ENCODE results near the gene PPP6R3. TPM values are rescaled to one million over a fixed set of nuclear protein-coding genes. Genes with fewer than 3 reads are reported as not detected.

PPP6R3 gene
- polyA plus RNA-seq, 1 experiment: 58.5 TPM

- Histone ChIP-seq H3K9me3 (ENCODE audit: control insufficient read depth, insufficient read depth, low read length) (no peaks in the 10 kb centered on the region), H3K27me3 (ENCODE audit: control insufficient read depth, insufficient read depth, low read length) (no peaks in the 10 kb centered on the region), H3K4me3 (ENCODE audit: low read depth, low read length) (no peak overlapping the region), H3K27ac (ENCODE audit: low read depth, low read length) (no peak overlapping the region)
- no peak for DNase-seq (ENCODE audit: low read depth, low spot score)
- ChIA-PET POLR2A (interaction anchor here (0.6 kb wide), 1 partner anchor 40 kb away, joined by 3 read pairs; no protein-coding TSS in a partner anchor), CTCF (no interaction called here)
- no peak for TF ChIP-seq CTCF (IDR thresholded peaks at IDR 0.05; ENCODE audit: low read depth, low read length)
Observed at GRCh38 chr11:68495872-68496271, 35.3 kb downstream of the PPP6R3 start.

DNA sequence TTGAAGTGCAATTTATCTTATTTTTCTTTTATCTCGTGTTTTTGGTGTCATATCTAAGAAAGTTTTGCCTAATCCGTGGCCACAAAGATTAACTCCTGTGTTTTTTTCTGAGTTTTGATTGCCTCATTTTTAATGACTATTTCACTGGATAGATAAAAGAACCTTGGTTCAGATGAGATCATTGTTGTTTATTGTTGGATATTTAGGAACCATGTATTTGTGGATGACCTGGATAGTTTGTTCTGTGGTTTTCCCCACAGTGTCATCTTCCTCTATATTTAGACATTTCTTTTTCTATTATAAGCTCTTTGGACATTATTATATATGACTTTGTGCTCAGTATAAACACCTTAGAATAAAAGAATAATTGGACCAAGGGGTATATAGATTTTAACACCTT, 37.2 kb downstream of the PPP6R3 start:
- DNase-seq (ENCODE audit: low read depth, low spot score): no peak
- no peak overlapping the region for H3K27ac ChIP-seq (ENCODE audit: low read depth, low read length)
- POLR2A ChIA-PET: no interaction called here
- CTCF ChIA-PET: no interaction called here
- no peak overlapping the region for H3K4me3 ChIP-seq (ENCODE audit: low read depth, low read length)
- H3K27me3 ChIP-seq (ENCODE audit: control insufficient read depth, insufficient read depth, low read length): no peaks in the 10 kb centered on the region
- no peak for TF ChIP-seq CTCF (IDR thresholded peaks at IDR 0.05; ENCODE audit: low read depth, low read length)
- no peaks in the 10 kb centered on the region for H3K9me3 ChIP-seq (ENCODE audit: control insufficient read depth, insufficient read depth, low read length)

GRCh38 chr11:68498321-68498720, 37.8 kb downstream of the PPP6R3 start:
- Histone ChIP-seq H3K27ac (ENCODE audit: low read depth, low read length) (no peak overlapping the region), H3K27me3 (ENCODE audit: control insufficient read depth, insufficient read depth, low read length) (no peaks in the 10 kb centered on the region), H3K9me3 (ENCODE audit: control insufficient read depth, insufficient read depth, low read length) (no peaks in the 10 kb centered on the region), H3K4me3 (ENCODE audit: low read depth, low read length) (no peak overlapping the region)
- POLR2A ChIA-PET: interaction anchor here (1.1 kb wide), 1 partner anchor 38 kb away, joined by 3 read pairs; the partner anchor contains the start of gene PPP6R3
- TF ChIP-seq CTCF (IDR thresholded peaks at IDR 0.05; ENCODE audit: low read depth, low read length): no peak
- CTCF ChIA-PET: no interaction called here
- no peak for DNase-seq (ENCODE audit: low read depth, low spot score)

- POLR2A ChIA-PET: interaction anchor here (1.1 kb wide), 1 partner anchor 39 kb away, joined by 3 read pairs; the partner anchor contains the start of gene PPP6R3
- H3K4me3 ChIP-seq (ENCODE audit: low read depth, low read length): no peak overlapping the region
- no peak overlapping the region for H3K27ac ChIP-seq (ENCODE audit: low read depth, low read length)
- DNase-seq (ENCODE audit: low read depth, low spot score): no peak
- CTCF ChIA-PET: no interaction called here
- no peaks in the 10 kb centered on the region for H3K9me3 ChIP-seq (ENCODE audit: control insufficient read depth, insufficient read depth, low read length)
- no peaks in the 10 kb centered on the region for H3K27me3 ChIP-seq (ENCODE audit: control insufficient read depth, insufficient read depth, low read length)
- TF ChIP-seq CTCF (IDR thresholded peaks at IDR 0.05; ENCODE audit: low read depth, low read length): no peak
Observed at GRCh38 chr11:68498903-68499883, 38.6 kb downstream of the PPP6R3 start.

- CTCF ChIA-PET: no interaction called here
Observed at GRCh38 chr11:68500206-68500605, 39.7 kb downstream of the PPP6R3 start.

More at GRCh38 chr11:68500206-68500605, 39.7 kb downstream of the PPP6R3 start:
- POLR2A ChIA-PET: no interaction called here
- TF ChIP-seq CTCF (IDR thresholded peaks at IDR 0.05; ENCODE audit: low read depth, low read length): no peak
- no peak for DNase-seq (ENCODE audit: low read depth, low spot score)
- Histone ChIP-seq H3K4me3 (ENCODE audit: low read depth, low read length) (no peak overlapping the region), H3K9me3 (ENCODE audit: control insufficient read depth, insufficient read depth, low read length) (no peaks in the 10 kb centered on the region), H3K27ac (ENCODE audit: low read depth, low read length) (no peak overlapping the region), H3K27me3 (ENCODE audit: control insufficient read depth, insufficient read depth, low read length) (no peaks in the 10 kb centered on the region)

All from AG04450 (cell line).